ENCODE results near the gene PYGB.

PYGB gene

GRCh38 chr20:25271486-25272222 lies 23.8 kb downstream of the PYGB start:
- no peak for DNase-seq (ENCODE audit: low read depth)

- no peak for DNase-seq (ENCODE audit: low read depth)
Measured at GRCh38 chr20:25272223-25273000, 24.5 kb downstream of the PYGB start.

- no peak for DNase-seq (ENCODE audit: low read depth)
Measured at GRCh38 chr20:25273046-25273445, 25.2 kb downstream of the PYGB start.

DNA sequence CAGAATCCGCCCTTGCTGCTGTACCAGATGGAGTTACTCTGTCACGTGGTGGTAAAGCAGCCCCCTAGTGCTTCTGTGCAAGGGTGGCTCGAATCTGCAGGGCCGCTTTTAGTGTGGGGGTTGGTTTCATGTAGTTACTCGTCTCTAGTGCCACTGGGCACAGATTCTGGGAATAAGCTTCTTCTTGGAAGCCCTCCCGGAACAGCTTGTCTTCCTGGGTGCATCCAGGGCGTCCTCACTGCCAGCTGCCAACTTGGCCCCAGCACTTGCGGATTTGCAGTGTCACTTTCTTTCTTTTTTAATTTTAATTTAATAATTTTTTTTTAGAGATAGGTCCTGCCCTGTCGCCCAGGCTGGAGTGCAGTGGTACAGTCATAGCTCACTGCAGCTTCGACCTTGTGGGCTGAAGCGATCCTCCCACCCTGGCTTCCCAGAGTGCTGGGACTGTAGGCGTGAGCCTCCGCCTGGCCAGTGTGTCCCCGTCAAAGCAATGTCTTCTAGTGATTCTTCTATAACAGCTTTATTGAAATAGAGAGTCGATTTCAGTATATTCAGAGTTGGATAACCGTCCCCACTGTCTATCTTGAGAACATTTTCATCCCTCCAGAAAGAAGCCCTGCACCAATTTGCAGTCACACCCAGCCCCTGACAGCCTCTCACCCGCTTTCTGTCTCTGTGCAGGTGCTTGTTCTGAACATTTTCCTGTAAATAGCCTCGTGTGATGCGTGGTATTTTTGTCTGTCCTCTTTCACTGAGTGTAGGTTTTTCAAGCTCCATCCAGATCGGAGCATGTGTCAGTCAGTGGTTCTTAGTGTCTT lies 25.9 kb downstream of the PYGB start:
- no peak for DNase-seq (ENCODE audit: low read depth)

GRCh38 chr20:25274481-25274880 lies 26.6 kb downstream of the PYGB start:
- DNase-seq (ENCODE audit: low read depth) = no peak

DNA sequence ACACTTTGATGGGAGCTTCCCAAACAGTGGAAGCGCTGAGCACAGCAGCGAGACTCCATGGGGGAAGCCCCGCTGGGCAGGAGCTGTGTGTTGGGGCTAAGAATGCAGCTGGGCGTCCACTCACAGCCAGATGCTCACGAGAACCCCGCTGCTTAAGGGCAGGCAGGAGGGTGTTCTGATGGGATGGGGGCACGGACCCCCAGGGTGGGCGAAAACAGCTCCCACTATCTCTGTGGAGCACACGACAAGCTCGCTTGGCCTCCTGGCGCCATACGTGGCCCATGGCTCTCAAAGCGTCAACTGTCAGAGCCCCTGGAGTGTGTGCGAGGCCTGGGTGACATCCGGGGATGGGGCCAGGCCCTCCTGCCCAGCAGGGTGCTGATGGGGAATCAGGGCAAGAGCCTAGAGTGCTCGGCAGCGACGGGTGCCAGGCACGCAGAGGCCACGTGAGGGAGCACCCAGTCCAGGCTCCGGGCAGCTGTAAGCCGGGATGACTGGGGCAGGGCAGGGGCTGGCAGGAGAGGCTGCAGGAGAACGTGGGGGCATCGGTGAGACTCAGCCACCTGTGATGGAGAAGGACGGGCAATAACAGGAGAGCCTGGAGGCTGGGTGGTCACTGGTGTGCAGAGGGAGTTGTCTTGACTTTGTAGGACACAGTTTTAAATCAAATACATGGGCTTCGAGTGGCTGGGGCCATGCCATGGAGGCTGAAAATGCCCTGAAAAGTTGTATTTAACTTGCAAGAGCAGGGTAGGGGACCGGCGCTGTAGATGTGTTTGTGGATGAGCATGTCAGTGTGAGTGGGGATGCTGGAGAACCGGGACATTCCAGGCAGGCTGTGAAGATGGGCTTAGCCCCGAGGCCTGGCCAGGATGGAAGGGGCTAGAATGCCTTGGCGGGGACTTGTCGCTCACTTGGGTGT lies 27.3 kb downstream of the PYGB start:
- DNase-seq (ENCODE audit: low read depth) = no peak

- no peak for DNase-seq (ENCODE audit: low read depth)
Measured at GRCh38 chr20:25275813-25276532, 28.1 kb downstream of the PYGB start.

GRCh38 chr20:25276533-25277050 lies 28.7 kb downstream of the PYGB start:
- no peak for DNase-seq (ENCODE audit: low read depth)

DNA sequence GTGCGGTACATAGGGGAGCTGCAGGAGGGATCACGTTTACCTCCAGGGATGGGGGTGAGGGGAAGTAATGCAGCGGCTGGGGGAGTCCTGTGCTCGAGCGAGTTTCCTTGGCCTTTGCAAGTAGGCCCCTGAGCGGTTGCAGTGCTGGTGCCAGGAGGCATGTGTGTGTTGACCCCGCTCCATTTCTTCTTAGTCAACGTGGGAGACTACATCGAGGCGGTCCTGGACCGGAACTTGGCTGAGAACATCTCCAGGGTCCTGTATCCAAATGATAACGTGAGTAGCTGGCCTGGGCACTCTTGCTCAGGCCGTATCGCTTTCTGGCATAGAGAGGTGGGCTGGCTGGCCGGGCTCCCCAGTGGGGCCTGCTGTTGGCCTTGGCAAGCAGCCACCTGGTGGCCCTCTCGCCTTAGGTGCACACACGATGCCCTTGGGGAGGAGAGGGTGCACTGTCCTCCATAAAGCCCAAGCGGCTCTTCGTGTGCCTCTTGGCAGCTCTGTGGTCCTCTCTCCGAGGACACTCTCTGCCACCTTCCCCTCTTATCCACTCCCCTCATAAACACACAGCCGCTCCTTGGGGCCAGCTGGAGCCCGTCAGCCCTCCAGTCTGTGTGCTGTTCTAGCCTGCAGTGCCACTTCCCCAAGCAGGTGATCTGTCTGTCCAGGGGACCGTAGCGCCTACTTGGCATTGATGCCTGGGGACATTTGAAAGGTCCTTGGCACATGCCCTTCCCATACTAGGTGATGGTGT lies 29.3 kb downstream of the PYGB start:
- DNase-seq (ENCODE audit: low read depth) = no peak

DNA sequence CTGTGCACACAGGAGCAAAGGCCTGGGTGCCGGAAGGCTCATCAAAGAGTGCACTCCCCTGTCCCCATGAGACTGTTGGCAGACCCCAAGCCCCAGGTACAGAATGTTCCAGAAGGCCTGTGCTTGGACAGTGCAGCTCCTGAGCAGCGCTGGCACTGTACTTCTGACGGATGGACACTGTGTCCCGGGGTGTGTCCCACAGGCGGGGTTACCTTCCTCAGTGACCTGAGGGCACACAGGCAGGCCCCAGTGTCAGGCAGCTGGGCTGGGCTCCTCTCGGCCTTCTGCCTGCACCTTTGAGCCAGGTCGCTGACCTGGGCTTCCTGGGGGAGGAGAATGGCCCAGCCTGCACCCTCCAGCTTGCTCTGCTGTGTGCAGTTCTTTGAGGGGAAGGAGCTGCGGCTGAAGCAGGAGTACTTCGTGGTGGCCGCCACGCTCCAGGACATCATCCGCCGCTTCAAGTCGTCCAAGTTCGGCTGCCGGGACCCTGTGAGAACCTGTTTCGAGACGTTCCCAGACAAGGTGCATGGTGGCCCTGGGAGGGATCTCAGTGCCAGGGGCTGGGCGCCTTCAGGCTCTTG lies 30.1 kb downstream of the PYGB start:
- DNase-seq (ENCODE audit: low read depth) = no peak

DNA sequence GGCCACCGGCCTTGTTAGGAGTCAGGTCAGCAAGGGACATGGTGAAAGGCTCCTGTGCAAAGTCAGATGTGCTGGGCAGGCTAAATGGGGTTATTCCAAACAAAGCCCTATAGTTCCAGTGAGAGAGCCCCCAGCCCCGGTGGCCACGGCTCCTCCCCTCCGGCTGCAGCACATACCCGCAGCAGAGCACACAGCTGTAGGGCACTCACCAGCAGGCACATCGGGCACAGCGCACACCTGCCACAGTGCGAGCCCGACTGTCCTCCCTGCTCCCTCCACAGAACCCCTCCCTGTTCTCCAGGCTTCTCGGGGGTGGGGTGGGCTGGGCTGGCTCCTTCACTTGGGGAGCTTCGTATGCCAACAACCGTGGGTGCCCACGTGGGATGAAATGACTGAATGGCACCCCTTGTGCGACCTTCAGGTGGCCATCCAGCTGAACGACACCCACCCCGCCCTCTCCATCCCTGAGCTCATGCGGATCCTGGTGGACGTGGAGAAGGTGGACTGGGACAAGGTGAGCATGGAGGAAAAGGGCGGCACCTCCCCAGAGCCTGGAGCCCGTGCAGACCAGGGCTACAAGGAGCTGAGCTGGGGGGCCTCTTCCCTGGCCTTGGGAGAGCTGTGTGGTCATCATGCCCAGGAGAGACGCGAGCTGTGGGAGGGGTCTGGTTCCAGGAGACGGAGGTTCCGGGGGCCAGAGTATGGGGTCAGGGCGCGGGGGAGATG lies 30.9 kb downstream of the PYGB start:
- DNase-seq (ENCODE audit: low read depth) = no peak

DNA sequence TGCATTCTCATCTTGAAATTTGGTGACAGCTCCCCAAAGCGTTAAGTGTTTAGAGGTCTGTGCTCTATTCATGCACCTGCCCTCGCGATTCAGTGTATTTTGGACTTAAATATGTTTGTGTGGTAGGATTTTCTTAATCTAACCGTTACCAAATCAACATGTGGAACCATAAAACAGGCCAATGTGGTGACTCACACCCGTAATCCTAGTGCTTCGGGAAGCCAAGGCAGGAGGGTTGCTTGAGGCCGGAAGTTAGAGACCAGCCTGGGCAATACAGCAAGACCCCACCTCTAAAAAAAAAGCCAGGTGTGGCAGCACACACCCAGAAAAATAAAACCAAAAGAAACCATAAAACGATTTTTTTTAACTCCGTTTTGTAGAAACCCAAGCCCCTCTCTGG lies 31.5 kb downstream of the PYGB start:
- no peak for DNase-seq (ENCODE audit: low read depth)

DNA sequence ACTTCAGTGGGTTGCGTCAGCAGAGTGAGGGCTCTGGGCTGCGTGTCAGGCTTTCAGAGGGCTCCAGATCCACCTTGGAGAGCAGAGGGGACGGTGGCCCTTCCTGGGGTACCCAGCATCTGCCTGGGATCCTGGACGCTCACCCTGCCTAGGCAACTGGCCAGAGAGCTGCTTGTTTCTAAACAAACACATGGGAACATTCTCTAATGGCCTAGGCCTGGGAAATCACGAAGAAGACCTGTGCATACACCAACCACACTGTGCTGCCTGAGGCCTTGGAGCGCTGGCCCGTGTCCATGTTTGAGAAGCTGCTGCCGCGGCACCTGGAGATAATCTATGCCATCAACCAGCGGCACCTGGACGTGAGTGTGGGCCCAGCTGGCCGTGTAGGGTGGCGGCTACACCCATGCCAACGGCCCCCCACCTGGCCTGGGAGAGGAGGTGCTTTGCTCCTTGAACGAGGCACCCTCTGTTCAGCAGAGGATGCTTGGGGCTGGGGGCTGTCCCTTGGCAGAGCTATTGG lies 32.2 kb downstream of the PYGB start:
- no peak for DNase-seq (ENCODE audit: low read depth)

- no peak for DNase-seq (ENCODE audit: low read depth)
Measured at GRCh38 chr20:25280574-25281535, 33.0 kb downstream of the PYGB start.

DNA sequence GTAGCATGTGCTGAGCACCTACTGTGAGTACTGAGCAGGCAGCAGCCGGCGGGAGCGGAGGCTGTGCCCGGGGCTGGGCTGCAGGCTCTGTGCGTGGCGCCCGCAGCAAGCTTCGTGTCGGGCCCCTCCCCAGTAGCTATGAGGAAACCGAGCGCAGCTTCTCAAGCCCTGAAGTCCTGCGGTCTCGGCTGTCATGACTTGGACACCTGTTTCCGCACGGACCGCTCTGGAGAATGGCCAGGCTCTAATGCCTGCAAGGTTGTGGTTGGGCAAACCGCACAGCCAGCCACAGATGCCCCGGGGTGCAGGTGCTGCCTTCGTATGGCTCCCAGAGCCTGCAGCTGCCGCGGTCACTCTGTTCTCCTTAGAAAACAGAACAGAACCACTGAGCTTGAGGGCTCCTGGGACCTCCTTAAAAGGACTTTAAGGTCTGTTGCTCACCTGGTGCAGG lies 33.7 kb downstream of the PYGB start:
- no peak for DNase-seq (ENCODE audit: low read depth)

- DNase-seq (ENCODE audit: low read depth) = no peak
Measured at GRCh38 chr20:25282034-25282781, 34.3 kb downstream of the PYGB start.

DNA sequence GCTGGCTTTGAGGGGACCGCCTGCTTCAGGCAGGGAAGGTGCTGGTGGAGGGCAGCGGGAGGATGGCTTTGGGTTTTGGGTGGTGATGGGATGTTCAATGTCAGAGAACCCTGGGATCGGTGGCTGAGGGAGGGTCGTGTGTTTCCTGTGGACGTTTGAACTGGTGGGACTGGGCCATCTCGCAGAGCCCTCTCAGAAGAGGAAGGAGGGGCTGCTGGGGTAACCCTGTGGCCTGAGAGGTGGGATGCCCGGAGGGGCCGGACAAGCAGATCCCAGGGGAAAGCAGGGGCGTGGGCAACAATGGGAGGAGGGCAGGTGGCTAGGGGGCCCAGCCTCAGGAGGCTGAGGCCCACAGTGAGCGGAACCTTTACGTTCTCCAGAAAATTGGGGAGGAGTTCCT lies 34.9 kb downstream of the PYGB start:
- DNase-seq (ENCODE audit: low read depth) = no peak

Data from GM04504 (cell line).